T-cell (primary cell): ENCODE data around the gene TTYH1. TPM values are rescaled to one million over a fixed set of nuclear protein-coding genes. Genes with fewer than 3 reads are reported as not detected.

ENCODE experiments used
- ATAC-seq, 4 experiments: fragments of 200-7000 bp in 3 of 4; fragments of 150-1000 bp in 1 of 4; cut with Tn5 transposase; replicated peaks in 1 of 4; 1 replicate in 3 of 4; 2 replicates in 1 of 4; pipeline ENCODE4 v1.10.0; 2021; ENCODE audit warnings: moderate library complexity in 3 of 4, mild to moderate bottlenecking in 2 of 4, moderate number of reproducible peaks in 1 of 4
- CTCF ChIA-PET, 2 donors: fragments of 300-600 bp; sonication (Branson Sonifier 250); formaldehyde crosslinking; loops; one replicate each; lab custom pipeline; 2022; ENCODE audit warnings: antibody characterized with exemption in 2 of 2; lab: Charles Lee
- POLR2A ChIA-PET, 2 donors: fragments of 300-600 bp; sonication (Branson Sonifier 250); formaldehyde crosslinking; loops; one replicate each; lab custom pipeline; 2022; ENCODE audit warnings: antibody characterized with exemption in 2 of 2; lab: Charles Lee
- DNase-seq, 35 experiments: peaks; one replicate each; pipeline versions ENCODE4 v3.0.0 to v3.0.0-alpha.2; 2013 to 2023
- H3K27ac ChIP-seq: one replicate; pipeline ENCODE4 v1.5.1; 2013; ENCODE audit warnings: low read length
- H3K27me3 ChIP-seq, 2 experiments: replicated peaks in 1 of 2; 1 replicate in 1 of 2; 2 replicates in 1 of 2; pipeline versions ENCODE4 v1.6.1 to v1.7.0; 2013; ENCODE audit warnings: low read length in 1 of 2, mixed read lengths in 1 of 2; ENCODE audit not compliant: control insufficient read depth in 2 of 2, insufficient read depth in 2 of 2; ENCODE audit errors: extremely low read depth in 1 of 2
- H3K36me3 ChIP-seq, 2 donors: 1 replicate in 1 of 2; 2 replicates in 1 of 2; pipeline versions ENCODE4 v1.6.1 to v1.7.0; 2013; ENCODE audit warnings: low read length in 1 of 2; ENCODE audit not compliant: control insufficient read depth in 2 of 2, insufficient read depth in 1 of 2; ENCODE audit errors: extremely low read depth in 1 of 2
- H3K4me1 ChIP-seq, 2 experiments: 1 replicate in 1 of 2; 2 replicates in 1 of 2; pipeline versions ENCODE4 v1.6.1 to v1.7.0; 2013; ENCODE audit warnings: low read length in 2 of 2, mixed read lengths in 1 of 2; ENCODE audit not compliant: insufficient read depth in 2 of 2, control insufficient read depth in 1 of 2; ENCODE audit errors: extremely low read depth in 1 of 2
- H3K4me3 ChIP-seq, 2 donors: 1 replicate in 1 of 2; 2 replicates in 1 of 2; pipeline versions ENCODE4 v1.5.1 to v1.7.0; 2013; ENCODE audit warnings: mild to moderate bottlenecking in 2 of 2, low read length in 1 of 2, moderate library complexity in 1 of 2; ENCODE audit not compliant: control insufficient read depth in 1 of 2; ENCODE audit errors: extremely low read depth in 1 of 2
- H3K9me3 ChIP-seq: 2 replicates; pipeline ENCODE4 v1.7.0; 2013
- H3K27ac Mint-ChIP-seq, 2 donors: one replicate each; pipeline ENCODE4 v1.8.0; 2020 to 2021; ENCODE audit warnings: mild to moderate bottlenecking in 2 of 2, mixed read lengths in 2 of 2
- H3K27me3 Mint-ChIP-seq, 2 donors: one replicate each; pipeline ENCODE4 v1.8.0; 2021 to 2022; ENCODE audit warnings: mixed read lengths in 2 of 2
- H3K36me3 Mint-ChIP-seq: one replicate; pipeline ENCODE4 v1.8.0; 2021; ENCODE audit warnings: mixed read lengths
- H3K4me1 Mint-ChIP-seq, 3 donors: one replicate each; pipeline ENCODE4 v1.8.0; 2020 to 2022; ENCODE audit warnings: mixed read lengths in 3 of 3, mild to moderate bottlenecking in 1 of 3
- H3K4me3 Mint-ChIP-seq, 3 donors: one replicate each; pipeline ENCODE4 v1.8.0; 2020 to 2022; ENCODE audit warnings: mild to moderate bottlenecking in 3 of 3, mixed read lengths in 3 of 3, moderate library complexity in 3 of 3
- H3K9me3 Mint-ChIP-seq, 3 donors: one replicate each; pipeline ENCODE4 v1.8.0; 2020 to 2022; ENCODE audit warnings: mixed read lengths in 3 of 3
- WGBS: methylation state at CpG from one replicate; pipeline ENCODE4 v1.1.5; 2013; ENCODE audit warnings: missing lambda C conversion rate; ENCODE audit not compliant: insufficient coverage; 5-methylcytosine and 5-hydroxymethylcytosine counted together
- total RNA-seq, 35 experiments: library from RNA in 6 of 35; stranded (reverse) in 6 of 35; fragments of 120-200 nt in 1 of 35; gene quantifications; one replicate each; pipeline versions ENCODE4 v1.2.1 to v1.2.4 and lab custom pipeline; 2013 to 2026

TTYH1 gene
- total RNA-seq, 5 donors from 2014 or later (not counting 1 experiment from before 2014, with no cell fraction given): 0.26 to 0.41 TPM; not detected in 3

DNA sequence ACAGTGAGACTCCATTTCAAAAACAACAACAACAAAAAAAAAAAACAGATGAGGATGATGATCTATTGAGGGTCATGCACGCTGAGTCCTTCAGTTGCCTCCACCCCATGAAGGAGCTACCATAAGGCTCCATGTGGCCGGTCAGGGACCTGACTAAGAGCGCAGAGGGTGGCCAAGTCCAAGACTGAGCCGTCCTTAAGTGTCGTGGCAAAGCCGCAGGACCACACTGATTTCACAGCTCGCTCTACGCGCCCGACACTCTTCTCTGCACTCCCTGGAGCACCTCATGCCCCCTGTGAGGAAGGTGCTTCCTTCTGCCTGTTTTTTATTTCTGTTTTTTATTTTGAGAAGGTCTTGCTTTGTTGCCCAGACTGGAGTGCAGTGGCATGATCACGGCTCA lies 12.3 kb downstream of the TTYH1 start:
- H3K4me1 Mint-ChIP-seq: peaks cover 5 to 12% (median 6%) of the 10 kb centered on the region in 3 donors
- CTCF ChIA-PET: no interaction called here
- DNase-seq: no peak

DNA sequence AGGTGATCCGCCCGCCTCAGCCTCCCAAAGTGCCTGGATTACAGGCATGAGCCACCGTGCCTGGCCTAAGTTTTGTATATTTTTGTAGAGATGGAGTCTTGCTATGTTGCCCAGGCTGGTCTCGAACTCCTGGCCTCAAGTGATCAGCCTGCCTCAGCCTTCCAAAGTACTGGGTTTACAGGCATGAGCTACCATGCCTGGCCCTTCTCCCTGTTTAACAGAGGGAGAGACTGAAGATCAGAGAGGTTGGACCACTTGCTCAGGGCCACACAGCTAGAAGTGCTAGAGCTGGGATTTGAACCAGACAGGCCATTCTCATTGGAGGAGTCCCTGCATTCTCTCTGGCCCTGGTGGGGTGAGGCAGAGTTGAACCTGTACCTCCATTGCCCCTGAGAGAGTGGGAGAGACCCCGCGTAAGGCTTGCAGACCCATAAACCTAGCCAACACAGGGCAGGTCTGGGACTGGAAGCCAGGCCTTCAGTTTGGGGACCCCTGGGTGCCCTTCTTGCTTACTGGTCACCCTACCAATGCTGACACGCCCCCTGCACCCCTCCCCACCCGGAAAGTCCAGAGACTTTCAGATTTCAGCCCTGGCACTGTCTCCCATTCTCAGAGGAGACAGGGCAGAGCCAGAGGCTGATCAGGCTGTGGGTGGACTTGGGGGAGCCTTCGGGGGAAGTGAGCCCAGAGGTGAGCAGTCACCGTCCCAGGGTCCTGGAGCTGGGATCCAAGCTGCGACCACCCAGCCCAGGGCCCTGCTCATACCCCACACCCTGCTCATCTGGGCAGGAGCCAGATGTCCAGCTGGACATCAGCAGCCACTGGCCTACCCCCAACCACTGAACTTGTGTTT lies 13.3 kb downstream of the TTYH1 start:
- Mint-ChIP-seq H3K9me3 (no peaks in the 10 kb centered on the region), H3K4me1 (peaks cover 5 to 12% (median 6%) of the 10 kb centered on the region in 3 donors), H3K36me3 (no peaks in the 10 kb centered on the region), H3K4me3 (no peak overlapping the region), H3K27ac (no peak overlapping the region), H3K27me3 (peaks cover 22 to 49% of the 10 kb centered on the region in 2 donors)
- POLR2A ChIA-PET: no interaction called here
- DNase-seq (no peak), ATAC-seq (no peak)
- Histone ChIP-seq H3K36me3 (no peaks in the 10 kb centered on the region), H3K9me3 (no peaks in the 10 kb centered on the region), H3K27me3 (peaks cover 2 to 68% of the 10 kb centered on the region in 2 experiments), H3K4me1 (peaks cover 0 to 18% of the 10 kb centered on the region in 2 experiments), H3K4me3 (no peak overlapping the region), H3K27ac (no peak overlapping the region)
- CTCF ChIA-PET: no interaction called here
- WGBS: 89% methylated on average over 4 of the region's 11 CpGs

More for the DNA sequence above, 12.3 kb downstream of the TTYH1 start:
- Histone ChIP-seq H3K27me3 (peaks cover 2 to 76% of the 10 kb centered on the region in 2 experiments), H3K36me3 (no peaks in the 10 kb centered on the region), H3K9me3 (no peaks in the 10 kb centered on the region), H3K4me1 (peaks cover 0 to 18% of the 10 kb centered on the region in 2 experiments), H3K27ac (no peak overlapping the region), H3K4me3 (no peak overlapping the region)
- Mint-ChIP-seq H3K4me3 (no peak overlapping the region), H3K36me3 (no peaks in the 10 kb centered on the region), H3K27ac (no peak overlapping the region), H3K9me3 (no peaks in the 10 kb centered on the region), H3K27me3 (peaks cover 28 to 53% of the 10 kb centered on the region in 2 donors)
- WGBS: 88% methylated on average over 7 of the region's 11 CpGs
- ATAC-seq: no peak
- POLR2A ChIA-PET: interaction anchor here in 1 of 2 donors (0.6 kb wide), 1 partner anchor 37 kb away, joined by 3 read pairs; no protein-coding TSS in a partner anchor

DNA sequence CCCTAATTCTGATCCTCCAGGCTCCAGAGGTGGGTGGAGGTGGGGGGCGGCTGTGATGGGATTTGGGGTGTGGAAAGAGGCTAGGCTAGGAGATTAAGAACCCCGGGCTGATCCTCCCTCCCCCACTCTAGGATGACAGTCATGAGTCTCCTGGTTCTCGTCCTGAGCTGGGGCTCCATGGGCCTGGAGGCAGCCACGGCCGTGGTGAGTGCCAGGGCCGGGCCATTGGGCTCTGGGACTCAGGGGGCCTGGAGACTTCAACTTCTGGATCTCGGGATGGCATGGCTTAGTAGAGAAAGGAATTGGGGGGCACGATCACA lies 13.9 kb downstream of the TTYH1 start:
- Histone ChIP-seq H3K9me3 (no peaks in the 10 kb centered on the region), H3K36me3 (no peaks in the 10 kb centered on the region), H3K4me3 (no peak overlapping the region), H3K27me3 (peaks cover 2 to 64% of the 10 kb centered on the region in 2 experiments), H3K4me1 (peaks cover 0 to 21% of the 10 kb centered on the region in 2 experiments), H3K27ac (no peak overlapping the region)
- DNase-seq: no peak
- Mint-ChIP-seq H3K9me3 (no peaks in the 10 kb centered on the region), H3K36me3 (no peaks in the 10 kb centered on the region), H3K27ac (no peak overlapping the region), H3K4me3 (peak overlapping the region in 1 of 3 donors; percentile 19), H3K27me3 (peaks cover 18 to 44% of the 10 kb centered on the region in 2 donors), H3K4me1 (peaks cover 7 to 17% (median 8%) of the 10 kb centered on the region in 3 donors)
- ATAC-seq: no peak
- POLR2A ChIA-PET: no interaction called here
- CTCF ChIA-PET: no interaction called here
- 69% methylated on average over 6 of the region's 8 CpGs for WGBS

DNA sequence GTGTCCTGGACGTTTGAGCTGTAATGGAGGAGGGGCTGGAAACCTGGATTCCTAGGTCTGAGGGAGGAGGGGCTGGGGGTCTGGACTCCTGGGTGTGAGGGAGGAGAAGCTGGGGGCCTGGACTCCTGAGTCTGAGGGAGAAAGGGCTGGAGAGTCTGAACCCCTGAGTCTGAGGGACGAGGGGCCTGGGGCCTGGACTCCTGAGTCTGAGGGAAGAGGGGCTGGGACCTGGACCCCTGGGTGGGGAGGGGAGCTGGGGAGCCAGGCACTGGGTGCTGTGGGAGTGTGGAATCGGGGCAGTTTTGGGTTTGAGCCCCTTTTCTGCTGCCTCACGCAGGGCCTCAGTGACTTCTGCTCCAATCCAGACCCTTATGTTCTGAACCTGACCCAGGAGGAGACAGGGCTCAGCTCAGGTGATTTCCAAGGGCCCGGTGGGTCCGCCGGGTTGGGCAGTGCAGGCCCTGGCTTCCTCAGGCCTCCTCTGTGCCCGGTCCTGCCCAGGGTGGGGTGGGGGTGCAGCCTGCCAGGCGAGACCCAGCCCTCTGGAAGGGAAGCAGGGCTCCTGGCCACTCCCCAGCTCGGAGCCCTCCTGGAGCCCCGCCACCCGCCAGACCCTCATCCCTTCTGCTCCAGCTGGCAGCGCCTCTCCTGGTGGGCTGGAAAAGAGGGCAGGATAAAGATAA lies 14.4 kb downstream of the TTYH1 start:
- H3K4me3 ChIP-seq: no peak overlapping the region
- 55% methylated on average over 8 of the region's 13 CpGs for WGBS
- H3K4me1 ChIP-seq: peaks cover 0 to 27% of the 10 kb centered on the region in 2 experiments
- no peak for ATAC-seq
- POLR2A ChIA-PET: no interaction called here
- DNase-seq: no peak
- H3K4me3 Mint-ChIP-seq: peak overlapping the region in 1 of 3 donors; percentile 27
- H3K9me3 ChIP-seq: no peaks in the 10 kb centered on the region
- no peaks in the 10 kb centered on the region for H3K36me3 Mint-ChIP-seq
- no peaks in the 10 kb centered on the region for H3K36me3 ChIP-seq
- no peak overlapping the region for H3K27ac ChIP-seq
- H3K27me3 Mint-ChIP-seq: peaks cover 18 to 38% of the 10 kb centered on the region in 2 donors
- no peaks in the 10 kb centered on the region for H3K9me3 Mint-ChIP-seq
- peaks cover 2 to 58% of the 10 kb centered on the region in 2 experiments for H3K27me3 ChIP-seq
- CTCF ChIA-PET: no interaction called here
- peaks cover 13 to 23% (median 14%) of the 10 kb centered on the region in 3 donors for H3K4me1 Mint-ChIP-seq
- H3K27ac Mint-ChIP-seq: no peak overlapping the region

DNA sequence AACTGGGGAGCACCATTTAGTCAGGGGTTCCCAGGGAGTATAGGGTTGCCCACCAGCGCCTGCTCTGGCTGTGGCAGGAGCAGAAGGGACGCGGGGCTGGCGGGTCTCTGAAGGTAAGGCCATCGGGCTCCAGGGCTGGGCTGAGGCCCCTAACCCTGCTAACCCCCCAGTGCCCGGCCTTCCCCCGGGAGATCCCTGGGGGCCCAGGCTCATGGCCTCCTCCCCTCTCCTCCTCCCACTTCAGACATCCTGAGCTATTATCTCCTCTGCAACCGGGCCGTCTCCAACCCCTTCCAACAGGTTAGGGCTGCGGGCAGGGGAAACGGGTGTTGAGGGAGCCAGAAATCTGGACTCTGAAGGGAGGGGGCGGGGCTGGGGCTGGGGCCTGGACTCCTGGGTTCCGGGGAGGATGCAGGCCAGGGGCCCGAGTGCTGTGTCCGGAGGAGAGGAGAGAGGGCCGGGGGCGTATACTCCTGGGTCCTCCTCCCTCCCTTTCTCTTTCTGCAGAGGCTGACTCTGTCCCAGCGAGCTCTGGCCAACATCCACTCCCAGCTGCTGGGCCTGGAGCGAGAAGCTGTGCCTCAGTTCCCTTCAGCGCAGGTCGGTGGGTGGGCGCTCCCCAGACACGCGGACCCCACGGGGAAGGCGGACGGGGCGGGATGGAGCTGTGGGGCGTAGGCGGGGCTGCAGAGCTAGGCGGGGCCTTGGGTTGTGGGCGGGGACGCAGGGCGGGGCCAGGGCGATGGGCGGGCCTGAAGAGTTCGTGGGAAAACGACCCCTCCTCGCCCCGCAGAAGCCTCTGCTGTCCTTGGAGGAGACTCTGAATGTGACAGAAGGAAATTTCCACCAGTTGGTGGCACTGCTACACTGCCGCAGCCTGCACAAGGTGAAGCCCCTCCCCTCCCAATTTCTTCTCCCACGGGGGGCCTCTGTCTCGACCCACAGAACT lies 15.3 kb downstream of the TTYH1 start:
- H3K4me1 ChIP-seq: peaks cover 0 to 34% of the 10 kb centered on the region in 2 experiments
- H3K9me3 ChIP-seq: no peaks in the 10 kb centered on the region
- Mint-ChIP-seq H3K27ac (no peak overlapping the region), H3K4me3 (peak overlapping the region; percentile 9 to 64 (median 41)), H3K9me3 (no peaks in the 10 kb centered on the region), H3K4me1 (peaks cover 19 to 28% (median 19%) of the 10 kb centered on the region in 3 donors), H3K36me3 (no peaks in the 10 kb centered on the region), H3K27me3 (peaks cover 14 to 30% of the 10 kb centered on the region in 2 donors)
- DNase-seq: peak in 23 of 35 experiments; percentile 20 to 58 (median 32)
- peak overlapping the region in 1 of 2 donors; percentile 31 for H3K4me3 ChIP-seq
- H3K36me3 ChIP-seq: no peaks in the 10 kb centered on the region
- H3K27ac ChIP-seq: no peak overlapping the region
- ATAC-seq: peak; percentile 71 to 91 (median 78)
- H3K27me3 ChIP-seq: peaks cover 2 to 51% of the 10 kb centered on the region in 2 experiments
- WGBS: 9% methylated on average over 27 of the region's 43 CpGs
- ChIA-PET CTCF (no interaction called here), POLR2A (interaction anchor here in 1 of 2 donors (0.6 kb wide), 1 partner anchor 1754 kb away, joined by 5 read pairs; no protein-coding TSS in a partner anchor)
